D341Med (cell line): ENCODE results near the gene OR2F1.

Experiments used
- DNase-seq: peaks from one replicate; pipeline ENCODE4 v3.0.0; 2012; ENCODE audit warnings: low spot score

The OR2F1 gene

DNA sequence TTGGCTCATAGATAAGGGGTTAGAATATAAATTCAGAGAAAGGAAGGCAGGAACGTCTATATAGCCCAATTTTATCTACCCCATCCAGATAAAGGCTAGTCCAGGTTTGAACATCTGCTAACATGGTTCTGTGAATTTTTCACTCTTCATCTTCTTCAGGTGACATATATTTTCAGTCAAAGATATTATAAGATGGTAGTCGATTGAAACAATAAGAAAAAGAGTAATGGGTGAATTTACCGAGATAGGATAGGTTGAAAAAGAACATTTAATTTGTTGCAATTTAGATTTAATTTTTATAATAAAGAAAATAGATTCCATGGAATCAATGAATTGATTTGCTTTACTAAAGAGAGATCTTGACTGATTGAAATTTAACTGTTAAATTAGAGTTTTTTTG lies at the start of gene OR2F1:
TSS of gene OR2F1 (plus strand) at position 301 of the 400 bp plus-strand sequence. CDS start 5,127 bp downstream, outside the sequence.
- no peak for DNase-seq

- no peak for DNase-seq
Measured at GRCh38 chr7:143905509-143905908, 49.1 kb upstream of the OR2F1 start.

DNA sequence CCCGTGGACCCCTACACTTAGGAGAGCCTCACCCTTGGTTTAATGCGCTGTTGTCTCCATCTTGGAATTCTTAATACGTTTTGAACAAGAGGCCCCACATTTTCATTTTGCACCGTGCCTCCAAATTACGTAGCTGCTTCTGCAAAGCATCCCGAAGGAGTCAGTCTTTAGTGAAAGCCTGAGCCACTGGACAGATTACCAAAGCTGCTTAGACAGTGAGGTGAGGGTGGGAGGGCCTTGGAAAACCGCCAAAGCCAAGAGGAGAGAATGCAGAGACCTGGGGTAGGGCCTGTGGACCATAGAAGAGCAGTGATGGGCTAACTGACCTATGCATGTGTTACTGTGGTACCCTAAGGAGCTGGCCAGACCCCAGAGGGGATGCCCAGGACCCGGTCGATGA lies 48.5 kb upstream of the OR2F1 start:
- no peak for DNase-seq

- DNase-seq: no peak
Measured at GRCh38 chr7:143906895-143907294, 47.7 kb upstream of the OR2F1 start.

- no peak for DNase-seq
Measured at GRCh38 chr7:143908120-143908519, 46.5 kb upstream of the OR2F1 start.

DNA sequence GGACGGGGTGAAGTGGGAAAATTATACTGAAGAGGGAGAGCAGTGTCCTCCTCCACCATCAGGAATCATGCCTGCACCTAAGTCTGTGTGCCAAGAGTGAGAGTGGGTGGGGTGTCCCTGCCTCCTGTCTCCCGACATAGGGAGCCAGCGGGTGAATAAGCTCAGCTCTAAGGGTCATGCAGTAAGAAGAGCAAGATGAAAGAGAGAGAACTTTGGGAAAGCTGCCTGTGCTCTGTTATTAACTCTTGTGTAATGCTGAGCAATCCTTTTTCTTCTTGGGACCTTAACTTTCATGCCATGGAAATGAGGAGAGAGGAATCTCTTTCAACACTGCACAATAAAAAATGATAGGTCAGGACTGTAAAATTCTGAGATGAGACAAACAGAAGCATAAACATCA lies 44.8 kb upstream of the OR2F1 start:
- no peak for DNase-seq

GRCh38 chr7:143910473-143911248 lies 44.0 kb upstream of the OR2F1 start:
- DNase-seq: no peak

- no peak for DNase-seq
Measured at GRCh38 chr7:143913945-143914615, 40.6 kb upstream of the OR2F1 start.

DNA sequence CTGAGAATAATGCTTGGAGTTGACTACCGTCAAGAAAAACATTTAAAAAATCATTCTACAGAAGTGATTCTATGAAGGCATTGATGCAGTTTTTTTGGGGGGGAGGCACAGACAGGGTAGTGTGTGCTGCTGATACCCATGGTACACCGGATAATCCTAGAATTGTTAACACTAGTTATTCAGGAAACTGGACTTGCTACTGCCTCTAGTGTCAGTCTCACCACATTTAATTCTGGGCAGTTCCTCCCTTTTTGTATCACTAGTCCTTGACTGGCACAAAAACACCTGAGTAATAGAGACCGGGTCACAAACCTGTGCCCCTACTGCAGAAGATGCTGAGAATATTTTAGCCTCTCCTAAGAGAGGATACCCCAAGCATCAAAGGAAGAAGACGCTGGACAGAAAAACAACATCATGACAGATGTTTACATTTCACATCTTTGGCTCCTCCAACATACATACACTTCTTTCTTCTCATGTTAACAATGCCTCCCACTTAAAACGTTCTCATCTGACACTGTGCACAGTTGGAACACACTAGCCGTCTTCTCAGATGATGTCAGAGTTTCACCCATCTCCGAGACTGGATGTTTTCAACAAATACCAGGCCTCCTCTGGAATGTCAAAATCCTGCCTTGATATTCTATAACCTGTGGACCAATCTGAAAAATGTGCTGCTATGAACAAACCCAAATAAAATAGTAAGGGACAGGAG lies 39.5 kb upstream of the OR2F1 start:
- DNase-seq: no peak

DNA sequence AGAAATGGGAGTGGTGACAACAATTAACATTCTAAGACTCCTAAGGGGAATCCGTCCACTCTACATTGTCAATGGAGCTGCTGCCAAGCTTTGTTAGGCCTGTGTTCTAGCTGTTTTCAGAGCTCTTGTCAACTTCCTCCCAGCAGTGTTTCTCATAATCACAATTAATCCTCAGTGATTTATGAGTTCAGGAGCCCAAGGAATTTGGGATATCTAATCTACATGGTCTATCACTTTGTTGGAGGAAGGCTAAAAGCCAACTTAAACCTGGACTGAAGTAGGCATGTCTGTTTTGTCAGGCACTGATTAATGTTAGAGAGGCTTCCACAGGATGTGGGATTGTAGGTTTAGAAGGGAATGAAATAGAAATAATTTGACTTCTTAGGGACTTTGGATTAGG lies 29.8 kb upstream of the OR2F1 start:
- DNase-seq: no peak

DNA sequence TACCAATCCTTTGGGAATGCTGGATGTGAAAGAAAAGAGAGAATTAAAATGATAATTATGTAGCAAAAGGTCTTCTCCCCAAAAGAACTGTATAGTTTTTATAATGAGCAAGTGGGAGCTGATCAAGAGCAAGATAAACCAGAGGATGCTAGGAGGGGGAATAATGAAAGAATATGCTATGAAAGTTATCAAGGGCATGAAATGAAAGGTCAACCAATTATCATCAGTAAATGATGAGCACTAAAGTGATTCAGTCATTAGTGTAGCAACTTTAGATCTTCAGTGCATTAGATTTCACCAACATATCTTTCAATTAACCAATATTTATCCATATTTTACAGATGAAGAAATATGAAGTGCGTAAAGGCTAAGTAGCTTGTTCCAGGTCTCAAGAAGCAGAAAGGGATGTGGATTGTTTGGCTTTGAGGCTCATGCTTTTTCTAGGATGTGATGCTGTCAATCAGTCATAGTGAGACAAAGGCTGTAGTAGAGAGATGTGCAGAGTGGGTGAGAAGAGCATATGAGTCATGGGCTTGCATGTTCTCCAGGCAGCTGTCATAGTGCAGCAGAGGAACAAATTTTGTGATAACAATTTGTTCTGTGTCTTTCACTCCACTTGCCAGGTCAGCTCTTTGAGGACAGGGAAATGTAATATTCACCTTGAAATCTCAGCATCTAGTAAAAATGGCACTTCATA lies 25.3 kb upstream of the OR2F1 start:
- DNase-seq: no peak

DNA sequence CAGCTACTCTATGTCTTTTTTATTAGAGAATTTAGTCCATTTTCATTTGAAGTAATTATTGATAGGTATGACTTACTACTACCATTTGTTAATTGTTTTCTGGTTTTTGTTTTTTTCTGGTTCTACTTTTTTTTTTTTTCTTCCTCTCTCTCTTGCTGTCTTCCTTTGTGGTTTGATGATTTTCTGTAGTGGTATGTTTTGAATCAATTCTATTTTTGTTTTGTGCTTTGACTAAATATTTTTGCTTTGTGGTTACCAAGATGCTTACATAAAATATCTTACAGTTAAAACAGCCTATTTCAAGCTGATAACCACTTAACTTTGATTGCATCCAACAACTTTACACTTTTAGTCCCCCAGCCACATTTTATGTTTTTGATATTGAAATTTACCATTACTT lies 22.9 kb upstream of the OR2F1 start:
- DNase-seq: no peak

DNA sequence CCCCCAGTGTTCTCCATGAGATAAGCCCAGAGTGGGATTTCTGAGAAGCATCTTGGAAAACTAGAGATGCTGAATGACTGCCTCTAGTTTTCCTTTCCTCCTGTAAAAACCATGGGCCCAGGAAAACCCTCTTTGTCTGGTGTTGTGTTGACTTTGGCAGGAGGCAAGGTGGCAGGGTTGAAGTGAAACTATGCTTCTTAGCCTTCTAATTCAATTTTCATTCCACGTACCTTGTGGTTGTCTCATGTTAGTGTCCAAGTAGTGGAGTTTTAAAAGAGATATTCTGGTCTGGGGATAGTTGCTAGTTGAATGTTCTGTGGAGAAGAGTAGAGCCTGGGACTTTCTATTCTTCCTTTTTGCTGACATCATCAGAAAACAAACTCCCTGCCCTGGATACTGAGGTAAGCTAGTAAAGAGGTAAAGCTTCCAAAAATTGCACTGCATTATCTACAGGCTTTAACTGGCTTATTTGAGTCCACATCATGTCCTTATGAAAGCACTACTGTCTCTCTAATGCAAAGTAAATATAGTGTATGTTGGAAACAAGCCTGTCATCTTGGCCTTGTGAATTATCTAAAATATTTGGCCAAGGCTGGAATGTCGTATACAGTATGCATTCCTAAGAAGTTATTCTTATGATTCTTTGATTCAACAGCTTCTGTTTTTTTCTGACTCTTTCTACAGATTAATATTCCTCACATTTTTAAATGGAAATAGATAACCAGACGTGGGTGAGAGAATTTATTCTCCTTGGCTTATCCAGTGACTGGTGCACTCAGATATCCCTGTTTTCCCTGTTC lies 19.9 kb upstream of the OR2F1 start, which contains the start of gene OR2F2:
TSS of gene OR2F2 (plus strand) at position 708 of the 800 bp plus-strand sequence. CDS start at position 708, 0 bp downstream.
- no peak for DNase-seq

- no peak for DNase-seq
Measured at GRCh38 chr7:143936087-143937009, 18.3 kb upstream of the OR2F1 start.

DNA sequence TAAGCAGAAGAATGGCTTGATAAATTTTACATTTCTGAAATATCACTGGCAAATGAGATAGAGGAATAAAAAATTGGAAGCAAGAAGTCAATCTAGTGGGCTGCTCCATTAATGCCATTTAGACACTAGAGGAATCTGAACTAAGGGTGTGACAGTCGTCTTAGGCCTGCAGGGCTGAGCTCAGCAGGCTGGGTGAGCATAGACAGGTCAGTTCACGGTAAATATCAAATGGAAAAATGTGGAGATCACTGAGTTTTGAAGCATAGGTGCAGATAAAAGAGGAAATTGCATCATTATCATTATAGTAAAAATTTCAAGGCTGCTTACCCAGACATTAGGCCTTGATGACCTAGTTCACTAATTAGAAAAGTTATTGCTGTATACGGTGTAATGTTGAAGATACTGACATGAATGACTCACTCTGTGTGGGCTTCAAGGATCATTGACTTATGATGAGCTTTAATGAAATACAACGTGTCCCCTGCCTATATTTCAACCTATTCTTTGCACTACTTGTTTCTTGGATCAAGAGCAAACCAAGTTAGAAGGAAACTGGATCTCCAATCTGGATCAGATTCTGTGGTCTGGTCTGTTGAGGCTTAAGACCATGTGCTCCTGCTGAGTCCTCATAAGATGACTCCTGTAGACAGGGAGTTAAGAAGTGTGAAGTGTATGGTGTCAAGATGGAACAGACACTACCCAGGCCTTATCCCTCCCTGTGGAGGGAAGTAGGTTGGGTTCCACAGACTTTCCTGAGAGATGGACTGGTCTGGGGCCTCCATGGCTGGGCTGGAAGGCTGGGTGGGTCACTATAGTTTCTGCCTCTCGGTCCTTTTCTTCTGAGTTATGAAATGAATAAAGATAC lies 16.0 kb upstream of the OR2F1 start:
- no peak for DNase-seq

GRCh38 chr7:143945423-143945822 lies 9.2 kb upstream of the OR2F1 start:
- no peak for DNase-seq

- no peak for DNase-seq
Measured at GRCh38 chr7:143947111-143947510, 7.5 kb upstream of the OR2F1 start.

GRCh38 chr7:143948733-143949132 lies 5.9 kb upstream of the OR2F1 start:
- DNase-seq: no peak

DNA sequence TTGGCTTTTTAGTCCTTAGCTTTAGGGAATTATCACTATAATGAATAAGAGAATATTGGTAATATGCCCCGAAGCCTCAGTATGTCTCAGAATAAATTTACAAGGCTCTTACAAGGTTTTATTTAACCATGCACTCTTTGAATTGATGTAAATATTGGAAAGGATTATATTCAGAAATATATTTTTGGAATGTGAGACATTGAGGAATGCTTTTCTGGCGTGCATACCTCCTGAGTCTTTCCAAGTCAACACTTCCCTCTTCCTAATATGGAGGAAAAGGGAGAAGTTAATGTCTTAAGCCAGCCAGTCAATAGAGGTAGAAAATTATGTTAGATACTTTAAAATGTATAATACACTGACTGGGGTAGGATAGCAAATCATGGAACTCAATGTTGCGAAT lies 1.2 kb upstream of the OR2F1 start:
- no peak for DNase-seq
